Liver (tissue), 9 donors: ENCODE data around the gene WDR46. TPM values are rescaled to one million over a fixed set of nuclear protein-coding genes. Genes with fewer than 3 reads are reported as not detected.

ENCODE experiments used
- DNase-seq: peaks from one replicate; pipeline ENCODE4 v3.0.0-alpha.2; 2017; ENCODE audit warnings: low spot score
- H3K27ac ChIP-seq, 2 donors: one replicate each; pipeline ENCODE4 v1.7.0; 2013; ENCODE audit warnings: inconsistent platforms in 2 of 2, low read length in 2 of 2, control low read depth in 1 of 2, low read depth in 1 of 2, mild to moderate bottlenecking in 1 of 2
- H3K27me3 ChIP-seq, 4 donors: one replicate each; pipeline versions ENCODE4 v1.6.1 to v1.7.0; 2013; ENCODE audit warnings: low read length in 3 of 4, inconsistent platforms in 1 of 4, mild to moderate bottlenecking in 1 of 4, moderate library complexity in 1 of 4; ENCODE audit not compliant: control insufficient read depth in 4 of 4, insufficient read depth in 4 of 4
- H3K36me3 ChIP-seq, 4 donors: one replicate each; pipeline versions ENCODE4 v1.6.1 to v1.7.0; 2013; ENCODE audit warnings: low read length in 3 of 4, mild to moderate bottlenecking in 3 of 4, low read depth in 1 of 4, moderate library complexity in 1 of 4; ENCODE audit not compliant: control insufficient read depth in 4 of 4, insufficient read depth in 3 of 4
- H3K4me1 ChIP-seq, 4 donors: one replicate each; pipeline versions ENCODE4 v1.6.1 to v1.7.0; 2013; ENCODE audit warnings: low read length in 3 of 4, mild to moderate bottlenecking in 3 of 4, moderate library complexity in 1 of 4; ENCODE audit not compliant: control insufficient read depth in 4 of 4, insufficient read depth in 4 of 4
- H3K4me3 ChIP-seq, 3 donors: one replicate each; pipeline versions ENCODE4 v1.6.1 to v1.7.0; 2013; ENCODE audit warnings: low read length in 3 of 3, control low read depth in 1 of 3, low read depth in 1 of 3, mild to moderate bottlenecking in 1 of 3
- H3K9ac ChIP-seq, 2 donors: one replicate each; pipeline ENCODE4 v1.7.0; 2013; ENCODE audit warnings: low read length in 2 of 2, mild to moderate bottlenecking in 2 of 2, moderate library complexity in 2 of 2, control low read depth in 1 of 2, low read depth in 1 of 2
- H3K9me3 ChIP-seq, 4 donors: one replicate each; pipeline versions ENCODE4 v1.6.1 to v1.7.0; 2013; ENCODE audit warnings: low read length in 3 of 4; ENCODE audit not compliant: control insufficient read depth in 4 of 4
- EGR1 ChIP-seq, 2 donors: IDR thresholded peaks; 2 replicates each; pipeline ENCODE4 v1.6.1; 2016 to 2018; ENCODE audit warnings: antibody characterized with exemption in 2 of 2, low read depth in 2 of 2
- FOXA1 ChIP-seq: IDR thresholded peaks from 2 replicates; pipeline ENCODE4 v1.6.1; 2016; ENCODE audit warnings: antibody characterized with exemption
- FOXA2 ChIP-seq: IDR thresholded peaks from 2 replicates; pipeline ENCODE4 v1.6.1; 2016; ENCODE audit warnings: antibody characterized with exemption
- GABPA ChIP-seq, 2 donors: IDR thresholded peaks in 1 of 2; conservative IDR thresholded peaks in 1 of 2; 2 replicates each; pipeline ENCODE4 v1.6.1; 2016; ENCODE audit warnings: antibody characterized with exemption in 2 of 2, mild to moderate bottlenecking in 1 of 2, moderate library complexity in 1 of 2
- HNF4A ChIP-seq, 2 donors: conservative IDR thresholded peaks; 2 replicates each; pipeline ENCODE4 v1.6.1; 2016; ENCODE audit warnings: antibody characterized with exemption in 2 of 2, mild to moderate bottlenecking in 2 of 2
- HNF4G ChIP-seq: IDR thresholded peaks from 2 replicates; pipeline ENCODE4 v1.6.1; 2016; ENCODE audit warnings: antibody characterized with exemption
- JUND ChIP-seq, 2 donors: IDR thresholded peaks; 2 replicates each; pipeline ENCODE4 v1.6.1; 2016; ENCODE audit warnings: antibody characterized with exemption in 2 of 2
- RAD21 ChIP-seq, 2 donors: IDR thresholded peaks; 2 replicates each; pipeline ENCODE4 v1.6.1; 2016; ENCODE audit warnings: antibody characterized with exemption in 2 of 2, mild to moderate bottlenecking in 2 of 2
- REST ChIP-seq: IDR thresholded peaks from 2 replicates; pipeline ENCODE4 v1.6.1; 2016; ENCODE audit warnings: antibody characterized with exemption, mild to moderate bottlenecking
- SP1 ChIP-seq: IDR thresholded peaks from 2 replicates; pipeline ENCODE4 v1.6.1; 2018; ENCODE audit warnings: antibody characterized with exemption, mild to moderate bottlenecking
- TAF1 ChIP-seq: conservative IDR thresholded peaks from 2 replicates; pipeline ENCODE4 v1.6.1; 2016; ENCODE audit warnings: antibody characterized with exemption, mild to moderate bottlenecking
- WGBS: extraction: QIAGEN DNeasy Blood & Tissue Kit; methylation state at CpG from one replicate; pipeline ENCODE4 v1.1.7; 2013; 5-methylcytosine and 5-hydroxymethylcytosine counted together
- polyA plus RNA-seq, 2 donors: library from polyadenylated mRNA; stranded (reverse) in 1 of 2; unstranded in 1 of 2; fragments of 200-250 nt in 1 of 2; fragments of >200 nt in 1 of 2; fragmentation: Nextera tagmentation in 1 of 2; extraction: Ambion mirVana in 1 of 2; gene quantifications; one replicate each; pipeline versions ENCODE4 v1.2.1 to v1.2.3, GENCODE V29; 2013 to 2015
- total RNA-seq, 2 donors: library from RNA; depleted of rRNA; stranded (reverse); fragments of >200 nt; gene quantifications; one replicate each; pipeline ENCODE4 v1.2.3, GENCODE V29; 2014
- TF ChIP-seq, protein P1 (sequence below): fragments of 150-350 bp; IDR thresholded peaks from 2 replicates; pipeline ENCODE4 v1.5.1; 2017; ENCODE audit warnings: improper control_type of control experiment, low read depth, low read length; ENCODE audit not compliant: missing input control
- donor health status: healthy.
- donor health status: healthy.
- donor health status: healthy.
- donor health status: healthy.
- donor health status: healthy.

Gene WDR46
- total and polyA plus RNA-seq, 4 donors = 17.9 to 30.2 (median 25.7) TPM

GRCh38 chr6:33251395-33252012 is 37.5 kb downstream of the WDR46 start:
- Histone ChIP-seq H3K4me3 (no peak overlapping the region), H3K4me1 (peaks cover 2 to 29% (median 23%) of the 10 kb centered on the region in 4 donors), H3K27me3 (no peaks in the 10 kb centered on the region), H3K27ac (no peak overlapping the region), H3K36me3 (peaks cover 0 to 6% (median 3%) of the 10 kb centered on the region in 4 donors), H3K9me3 (no peaks in the 10 kb centered on the region), H3K9ac (no peak overlapping the region)
- whole genome bisulfite sequencing = 87% methylated on average over 6 of the region's 6 CpGs
- no peak for DNase-seq
- no peak for TF ChIP-seq HNF4G
- no peak for TF ChIP-seq HNF4A (conservative IDR thresholded peaks at IDR 0.05)
- TF ChIP-seq FOXA2 = no peak

GRCh38 chr6:33250731-33251130 is 38.3 kb downstream of the WDR46 start:
- H3K4me3 ChIP-seq = no peak overlapping the region
- H3K36me3 ChIP-seq = peaks cover 0 to 6% (median 3%) of the 10 kb centered on the region in 4 donors
- 94% methylated on average over 13 of the region's 13 CpGs for WGBS
- H3K9me3 ChIP-seq = no peaks in the 10 kb centered on the region
- peaks cover 2 to 29% (median 23%) of the 10 kb centered on the region in 4 donors for H3K4me1 ChIP-seq
- H3K9ac ChIP-seq = no peak overlapping the region
- no peak overlapping the region for H3K27ac ChIP-seq
- no peaks in the 10 kb centered on the region for H3K27me3 ChIP-seq
- TF ChIP-seq SP1 (no peak), REST (no peak), EGR1 (IDR thresholded peaks at IDR 0.05; ENCODE audit: low read depth in 2 of 2) (no peak), HNF4A (conservative IDR thresholded peaks at IDR 0.05) (no peak)
- TF ChIP-seq, protein P1, sequence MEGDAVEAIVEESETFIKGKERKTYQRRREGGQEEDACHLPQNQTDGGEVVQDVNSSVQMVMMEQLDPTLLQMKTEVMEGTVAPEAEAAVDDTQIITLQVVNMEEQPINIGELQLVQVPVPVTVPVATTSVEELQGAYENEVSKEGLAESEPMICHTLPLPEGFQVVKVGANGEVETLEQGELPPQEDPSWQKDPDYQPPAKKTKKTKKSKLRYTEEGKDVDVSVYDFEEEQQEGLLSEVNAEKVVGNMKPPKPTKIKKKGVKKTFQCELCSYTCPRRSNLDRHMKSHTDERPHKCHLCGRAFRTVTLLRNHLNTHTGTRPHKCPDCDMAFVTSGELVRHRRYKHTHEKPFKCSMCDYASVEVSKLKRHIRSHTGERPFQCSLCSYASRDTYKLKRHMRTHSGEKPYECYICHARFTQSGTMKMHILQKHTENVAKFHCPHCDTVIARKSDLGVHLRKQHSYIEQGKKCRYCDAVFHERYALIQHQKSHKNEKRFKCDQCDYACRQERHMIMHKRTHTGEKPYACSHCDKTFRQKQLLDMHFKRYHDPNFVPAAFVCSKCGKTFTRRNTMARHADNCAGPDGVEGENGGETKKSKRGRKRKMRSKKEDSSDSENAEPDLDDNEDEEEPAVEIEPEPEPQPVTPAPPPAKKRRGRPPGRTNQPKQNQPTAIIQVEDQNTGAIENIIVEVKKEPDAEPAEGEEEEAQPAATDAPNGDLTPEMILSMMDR = no peak
- no peak for DNase-seq

DNA sequence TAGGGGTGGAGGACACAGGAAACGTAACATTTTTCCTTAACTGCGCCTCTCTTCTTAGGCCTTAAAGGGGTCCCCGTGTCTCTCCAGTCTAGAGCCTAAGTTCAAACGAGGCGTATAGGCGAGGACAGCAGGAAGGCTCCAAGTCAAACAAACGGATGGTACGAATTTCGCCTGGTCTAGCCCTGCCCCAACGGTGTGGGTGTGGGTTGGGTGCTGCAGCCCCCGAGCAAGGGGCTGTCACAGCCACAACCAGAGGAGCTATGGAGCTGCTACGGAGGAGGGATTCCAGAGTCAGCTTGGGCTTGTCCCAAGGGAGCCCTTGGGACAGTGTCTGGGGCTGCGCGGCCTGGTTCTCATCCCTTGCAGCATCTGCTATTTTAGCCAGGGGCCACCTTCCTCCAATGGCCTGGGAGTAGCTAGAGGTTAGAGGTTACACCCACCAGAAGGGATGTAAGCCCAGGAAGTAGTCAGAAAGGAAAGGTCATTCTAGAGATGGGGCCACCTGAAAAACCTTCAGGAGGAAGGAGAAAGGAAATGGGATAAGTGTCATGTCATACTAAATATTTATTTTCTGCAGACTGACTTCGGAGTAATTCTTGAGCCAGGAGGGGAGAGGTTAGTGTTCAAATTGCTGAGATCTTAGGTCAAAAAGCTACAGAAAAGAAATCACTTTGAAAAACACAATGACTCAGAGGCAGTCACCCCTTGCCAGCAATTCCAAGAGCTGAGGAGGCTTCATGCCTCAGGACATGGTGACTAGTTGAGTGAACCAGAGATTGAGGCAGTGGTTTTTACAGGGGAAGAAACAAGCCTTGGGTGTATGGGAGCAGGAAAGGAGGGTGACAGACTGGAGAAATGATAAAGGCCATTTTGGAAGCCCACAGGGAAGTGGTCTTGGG is 39.1 kb downstream of the WDR46 start:
- 20% methylated on average over 15 of the region's 15 CpGs for WGBS
- H3K4me1 ChIP-seq = peaks cover 2 to 29% (median 23%) of the 10 kb centered on the region in 4 donors
- DNase-seq = no peak
- peak overlapping the region; percentile 88 to 92 for H3K27ac ChIP-seq
- H3K4me3 ChIP-seq = peak overlapping the region; percentile 55 to 76 (median 67)
- H3K9ac ChIP-seq = peak overlapping the region; percentile 40 to 79
- H3K36me3 ChIP-seq = peaks cover 0 to 6% (median 1%) of the 10 kb centered on the region in 4 donors
- no peaks in the 10 kb centered on the region for H3K27me3 ChIP-seq
- TF ChIP-seq JUND (IDR thresholded peaks at IDR 0.05) = no peak
- no peak for TF ChIP-seq FOXA1
- no peak for TF ChIP-seq GABPA (IDR thresholded peaks at IDR 0.05 in 1 of 2, conservative IDR thresholded peaks at IDR 0.05 in 1 of 2)
- no peak for TF ChIP-seq HNF4G
- TF ChIP-seq RAD21 (IDR thresholded peaks at IDR 0.05) = no peak
- peak; percentile 1 for TF ChIP-seq TAF1
- H3K9me3 ChIP-seq = no peaks in the 10 kb centered on the region
